D341Med (cell line): ENCODE measurements around the gene XYLT1.

Source experiments
- DNase-seq: peaks from one replicate; pipeline ENCODE4 v3.0.0; 2012; ENCODE audit warnings: low spot score

The XYLT1 gene

GRCh38 chr16:17283016-17283415 is 187.7 kb downstream of the XYLT1 start:
- peak; percentile 52 for DNase-seq

GRCh38 chr16:17282247-17282646 is 188.5 kb downstream of the XYLT1 start:
- DNase-seq, result no peak

GRCh38 chr16:17281052-17281451 is 189.7 kb downstream of the XYLT1 start:
- DNase-seq, result no peak

- DNase-seq, result no peak
Observed at GRCh38 chr16:17278988-17279387, 191.8 kb downstream of the XYLT1 start.

- peak; percentile 43 for DNase-seq
Observed at GRCh38 chr16:17277981-17278381, 192.8 kb downstream of the XYLT1 start.

DNA sequence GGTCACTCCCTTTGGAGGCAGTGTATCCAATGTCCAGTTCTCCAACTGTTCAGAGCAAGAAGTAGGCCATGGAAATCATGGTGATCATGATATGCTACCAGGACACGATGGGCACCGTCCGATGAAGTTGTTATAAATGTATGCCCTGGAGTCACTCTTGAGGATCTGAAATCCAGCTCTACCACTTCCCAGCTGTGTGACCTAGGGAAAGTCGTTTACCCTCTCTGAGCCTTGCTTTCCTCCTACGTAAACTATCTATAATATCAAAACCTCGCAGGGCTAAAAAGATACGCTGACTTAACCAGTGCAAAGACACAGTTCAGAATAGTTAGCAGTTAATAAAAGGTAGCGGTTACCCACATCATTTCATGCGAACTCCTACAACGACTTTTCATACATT is 194.2 kb downstream of the XYLT1 start:
- no peak for DNase-seq

GRCh38 chr16:17276010-17276530 is 194.7 kb downstream of the XYLT1 start:
- DNase-seq, result no peak

DNA sequence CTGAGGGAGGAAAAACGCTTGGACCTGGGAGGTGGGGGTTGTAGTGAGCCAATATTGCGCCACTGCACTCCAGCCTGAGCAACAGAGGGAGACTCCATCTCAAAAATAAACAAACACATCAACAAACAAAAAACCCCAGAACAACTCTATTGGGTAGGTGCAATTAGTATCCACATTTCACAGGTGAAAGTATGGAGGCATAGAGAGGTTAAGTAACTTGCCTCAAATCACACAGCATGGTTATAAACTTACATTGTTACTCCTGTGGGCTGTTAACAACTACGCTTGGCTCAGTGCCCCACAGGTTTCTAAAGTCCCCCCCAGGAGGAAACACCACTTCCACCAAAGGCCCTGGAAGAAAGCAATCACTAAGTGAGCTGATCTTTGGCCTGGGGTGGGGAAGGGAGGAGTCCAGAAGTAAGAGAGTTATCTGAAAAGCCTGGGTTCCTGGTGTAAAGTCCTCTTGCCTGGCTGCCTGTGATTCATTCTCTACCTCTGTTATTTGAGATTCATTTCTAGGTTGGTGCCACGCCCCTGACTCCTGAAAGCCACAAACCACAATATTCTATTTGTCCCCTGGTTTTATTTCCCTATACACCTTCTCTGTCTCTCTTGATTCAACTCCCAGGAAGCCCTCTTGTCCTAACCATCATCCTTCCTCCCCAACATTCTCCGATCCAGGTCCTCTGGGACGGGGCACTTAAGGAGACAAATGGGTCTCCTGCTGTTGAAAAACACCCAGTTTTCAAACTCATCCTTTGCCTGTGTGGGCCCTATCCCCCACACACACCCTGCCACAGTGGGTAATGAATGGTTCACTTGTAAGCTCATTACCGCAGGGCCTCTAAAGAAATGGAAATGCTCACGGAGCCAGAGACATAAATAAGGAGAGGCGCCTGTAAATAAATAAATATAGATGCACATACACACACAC is 195.4 kb downstream of the XYLT1 start:
- DNase-seq, result no peak

- DNase-seq, result no peak
Observed at GRCh38 chr16:17273142-17273561, 197.6 kb downstream of the XYLT1 start.

- no peak for DNase-seq
Observed at GRCh38 chr16:17272716-17273115, 198.0 kb downstream of the XYLT1 start.

GRCh38 chr16:17271687-17272086 is 199.1 kb downstream of the XYLT1 start:
- no peak for DNase-seq

DNA sequence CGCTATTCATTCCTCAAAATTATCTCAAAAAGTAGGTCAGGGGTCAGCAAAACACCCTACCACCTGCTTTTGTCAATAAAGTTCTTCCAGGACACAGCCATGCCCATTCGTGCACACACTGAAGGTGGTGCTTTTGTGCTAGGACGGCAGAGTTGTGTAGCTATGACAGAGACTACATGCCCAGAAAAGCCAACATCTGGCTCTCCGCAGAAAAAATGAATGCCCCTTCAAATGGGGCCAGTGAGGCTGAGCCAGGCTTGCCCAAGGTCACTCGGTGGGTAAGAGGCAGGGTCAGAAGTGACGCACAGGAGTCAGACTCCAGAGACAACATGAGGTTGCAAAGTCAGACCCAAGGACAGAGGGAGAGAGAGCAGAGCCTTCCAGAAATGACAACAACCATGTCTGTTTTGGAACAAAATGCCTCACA is 200.1 kb downstream of the XYLT1 start:
- DNase-seq, result no peak

GRCh38 chr16:17270111-17270510 is 200.6 kb downstream of the XYLT1 start:
- no peak for DNase-seq

- no peak for DNase-seq
Observed at GRCh38 chr16:17269439-17269838, 201.3 kb downstream of the XYLT1 start.

DNA sequence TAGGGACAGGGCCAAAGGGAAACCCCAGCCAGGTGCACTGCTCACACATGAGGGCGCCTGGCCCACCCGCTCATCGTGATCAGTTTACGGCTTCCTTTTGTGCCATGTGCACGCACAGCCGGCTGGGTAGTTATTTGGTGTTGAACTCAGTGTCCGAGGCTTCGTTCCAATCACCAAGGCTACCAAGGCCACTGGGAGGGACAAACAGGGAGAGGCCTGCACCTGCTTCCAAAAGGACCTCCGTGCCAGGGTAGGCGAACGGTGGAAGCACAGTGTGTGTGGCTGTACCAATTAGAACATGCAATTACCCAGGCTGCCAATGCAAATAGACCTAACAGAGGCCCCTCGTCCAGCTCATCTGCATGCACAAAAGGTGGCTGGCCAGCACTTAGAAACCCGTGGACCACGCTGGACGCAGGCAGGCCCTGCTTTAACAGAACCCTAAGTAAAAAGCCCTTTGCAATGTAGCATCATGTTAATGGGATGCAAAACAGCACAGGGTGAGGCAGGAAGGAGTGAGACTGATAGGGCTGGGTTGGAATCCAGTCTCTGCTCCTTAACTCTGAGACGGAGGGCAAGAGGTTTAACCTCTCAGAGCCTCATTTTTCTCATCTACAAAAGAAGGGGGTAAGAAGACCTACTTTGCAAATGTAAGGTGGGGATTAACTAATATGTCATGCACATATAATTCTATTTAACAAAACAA is 204.0 kb downstream of the XYLT1 start:
- no peak for DNase-seq

- DNase-seq, result no peak
Observed at GRCh38 chr16:17265154-17265553, 205.6 kb downstream of the XYLT1 start.

GRCh38 chr16:17261197-17261858 is 209.4 kb downstream of the XYLT1 start:
- DNase-seq, result no peak

GRCh38 chr16:17260276-17260849 is 210.4 kb downstream of the XYLT1 start:
- no peak for DNase-seq

- no peak for DNase-seq
Observed at GRCh38 chr16:17259751-17260270, 210.9 kb downstream of the XYLT1 start.

GRCh38 chr16:17258848-17259713 is 211.7 kb downstream of the XYLT1 start:
- no peak for DNase-seq

GRCh38 chr16:17258077-17258599 is 212.6 kb downstream of the XYLT1 start:
- no peak for DNase-seq
